OCI-LY1 (cell line): ENCODE data around the gene CPD.

Source experiments
- H2AFZ ChIP-seq: fragments of 200-600 bp; sonication (generic), shearing (Covaris generic); 2 replicates; pipeline ENCODE4 v1.6.0; 2014; ENCODE audit warnings: antibody characterized with exemption, mild to moderate bottlenecking, low read length
- H3F3A ChIP-seq: fragments of 200-600 bp; sonication (generic), shearing (Covaris generic); 2 replicates; pipeline ENCODE4 v1.6.0; 2014; ENCODE audit warnings: mild to moderate bottlenecking, antibody characterized with exemption, low read length, moderate library complexity; ENCODE audit not compliant: insufficient read depth
- H3K27ac ChIP-seq: fragments of 200-600 bp; sonication (generic); 2 replicates; pipeline ENCODE4 v1.5.1; 2014; ENCODE audit warnings: low read length, mixed run types, mild to moderate bottlenecking, low read depth; ENCODE audit not compliant: poor library complexity, severe bottlenecking
- H3K27me3 ChIP-seq: fragments of 200-600 bp; sonication (generic); 2 replicates; pipeline ENCODE4 v1.6.0; 2014; ENCODE audit warnings: antibody characterized with exemption, mild to moderate bottlenecking, low read length, moderate library complexity; ENCODE audit not compliant: insufficient read depth
- H3K36me3 ChIP-seq: fragments of 200-600 bp; sonication (generic); 2 replicates; pipeline ENCODE4 v1.6.1; 2014; ENCODE audit warnings: mild to moderate bottlenecking, antibody characterized with exemption, low read length, moderate library complexity, mixed read lengths; ENCODE audit not compliant: insufficient read depth
- H3K4me1 ChIP-seq: fragments of 200-600 bp; sonication (generic); 2 replicates; pipeline ENCODE4 v1.5.1; 2014; ENCODE audit warnings: mild to moderate bottlenecking, low read length, moderate library complexity; ENCODE audit not compliant: insufficient read depth, severe bottlenecking
- H3K4me2 ChIP-seq: fragments of 200-600 bp; sonication (generic), shearing (Covaris generic); 2 replicates; pipeline ENCODE4 v1.6.1; 2014; ENCODE audit warnings: low read length
- H3K4me3 ChIP-seq: fragments of 200-600 bp; sonication (generic); 2 replicates; pipeline ENCODE4 v1.5.1; 2014; ENCODE audit warnings: low read length, low read depth, mild to moderate bottlenecking, mixed read lengths; ENCODE audit not compliant: poor library complexity, severe bottlenecking
- H3K79me2 ChIP-seq: fragments of 200-600 bp; shearing (Covaris generic); 2 replicates; pipeline ENCODE4 v1.6.1; 2016; ENCODE audit warnings: mixed run types, low read length, mixed read lengths; ENCODE audit not compliant: insufficient read depth
- H3K9ac ChIP-seq: fragments of 200-600 bp; sonication (generic), shearing (Covaris generic); 2 replicates; pipeline ENCODE4 v1.6.1; 2014; ENCODE audit warnings: mild to moderate bottlenecking, low read length, mixed read lengths
- H3K9me2 ChIP-seq: fragments of 200-600 bp; sonication (generic), shearing (Covaris generic); 2 replicates; pipeline ENCODE4 v1.6.1; 2014; ENCODE audit warnings: low read depth, mild to moderate bottlenecking, low read length, mixed read lengths
- H3K9me3 ChIP-seq: fragments of 200-600 bp; shearing (Covaris generic); 2 replicates; pipeline ENCODE4 v1.6.1; 2014; ENCODE audit warnings: low read length, mixed read lengths
- H4K20me1 ChIP-seq: fragments of 200-600 bp; sonication (generic), shearing (Covaris generic); 2 replicates; pipeline ENCODE4 v1.6.0; 2016; ENCODE audit warnings: mild to moderate bottlenecking, low read length; ENCODE audit not compliant: insufficient read depth
- EZH2 ChIP-seq: fragments of 200-600 bp; sonication (generic), shearing (Covaris generic); IDR thresholded peaks from 2 replicates; pipeline ENCODE4 v1.8.0; 2017; ENCODE audit warnings: borderline replicate concordance, mixed run types, mild to moderate bottlenecking, antibody characterized with exemption, low read length, moderate library complexity, mixed read lengths
- TF ChIP-seq, protein P1 (sequence below): fragments of 200-600 bp; sonication (generic), shearing (Covaris generic); IDR thresholded peaks from 2 replicates; pipeline ENCODE4 v1.5.1; 2017; ENCODE audit warnings: mild to moderate bottlenecking, antibody characterized with exemption, low read length, moderate library complexity, mixed read lengths

The CPD gene

DNA sequence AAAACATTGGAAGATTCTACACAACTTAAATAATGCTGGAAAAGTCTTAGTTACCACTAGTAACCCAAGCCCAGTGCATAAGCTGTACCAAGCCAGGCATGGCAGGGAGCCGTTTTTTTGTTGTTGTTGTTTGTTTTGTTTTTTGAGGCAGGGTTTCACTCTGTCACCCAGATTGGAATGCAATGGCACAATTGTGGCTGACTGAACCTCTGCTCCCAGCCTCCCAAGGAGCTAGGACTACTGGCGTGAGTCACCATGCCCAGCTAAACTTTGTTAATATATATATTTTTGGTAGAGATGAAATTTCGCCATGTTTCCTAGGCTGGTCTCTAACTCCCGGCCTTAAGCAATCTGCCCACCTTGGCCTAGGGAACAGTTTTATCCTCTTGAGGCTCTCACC is 44.3 kb upstream of the CPD start:
- no peak overlapping the region for H3K4me3 ChIP-seq
- H3K9me3 ChIP-seq = no peaks in the 10 kb centered on the region
- no peaks in the 10 kb centered on the region for H3K79me2 ChIP-seq
- H3K9ac ChIP-seq = no peak overlapping the region
- H3K36me3 ChIP-seq = no peaks in the 10 kb centered on the region
- H3K27ac ChIP-seq = no peak overlapping the region
- no peaks in the 10 kb centered on the region for H4K20me1 ChIP-seq
- no peaks in the 10 kb centered on the region for H3F3A ChIP-seq
- H3K27me3 ChIP-seq = no peaks in the 10 kb centered on the region
- H2AFZ ChIP-seq = no peak overlapping the region
- H3K4me2 ChIP-seq = no peak overlapping the region
- H3K9me2 ChIP-seq = no peaks in the 10 kb centered on the region
- peaks cover 33% of the 10 kb centered on the region for H3K4me1 ChIP-seq
- TF ChIP-seq EZH2 = no peak
- TF ChIP-seq, protein P1, sequence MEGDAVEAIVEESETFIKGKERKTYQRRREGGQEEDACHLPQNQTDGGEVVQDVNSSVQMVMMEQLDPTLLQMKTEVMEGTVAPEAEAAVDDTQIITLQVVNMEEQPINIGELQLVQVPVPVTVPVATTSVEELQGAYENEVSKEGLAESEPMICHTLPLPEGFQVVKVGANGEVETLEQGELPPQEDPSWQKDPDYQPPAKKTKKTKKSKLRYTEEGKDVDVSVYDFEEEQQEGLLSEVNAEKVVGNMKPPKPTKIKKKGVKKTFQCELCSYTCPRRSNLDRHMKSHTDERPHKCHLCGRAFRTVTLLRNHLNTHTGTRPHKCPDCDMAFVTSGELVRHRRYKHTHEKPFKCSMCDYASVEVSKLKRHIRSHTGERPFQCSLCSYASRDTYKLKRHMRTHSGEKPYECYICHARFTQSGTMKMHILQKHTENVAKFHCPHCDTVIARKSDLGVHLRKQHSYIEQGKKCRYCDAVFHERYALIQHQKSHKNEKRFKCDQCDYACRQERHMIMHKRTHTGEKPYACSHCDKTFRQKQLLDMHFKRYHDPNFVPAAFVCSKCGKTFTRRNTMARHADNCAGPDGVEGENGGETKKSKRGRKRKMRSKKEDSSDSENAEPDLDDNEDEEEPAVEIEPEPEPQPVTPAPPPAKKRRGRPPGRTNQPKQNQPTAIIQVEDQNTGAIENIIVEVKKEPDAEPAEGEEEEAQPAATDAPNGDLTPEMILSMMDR = no peak

DNA sequence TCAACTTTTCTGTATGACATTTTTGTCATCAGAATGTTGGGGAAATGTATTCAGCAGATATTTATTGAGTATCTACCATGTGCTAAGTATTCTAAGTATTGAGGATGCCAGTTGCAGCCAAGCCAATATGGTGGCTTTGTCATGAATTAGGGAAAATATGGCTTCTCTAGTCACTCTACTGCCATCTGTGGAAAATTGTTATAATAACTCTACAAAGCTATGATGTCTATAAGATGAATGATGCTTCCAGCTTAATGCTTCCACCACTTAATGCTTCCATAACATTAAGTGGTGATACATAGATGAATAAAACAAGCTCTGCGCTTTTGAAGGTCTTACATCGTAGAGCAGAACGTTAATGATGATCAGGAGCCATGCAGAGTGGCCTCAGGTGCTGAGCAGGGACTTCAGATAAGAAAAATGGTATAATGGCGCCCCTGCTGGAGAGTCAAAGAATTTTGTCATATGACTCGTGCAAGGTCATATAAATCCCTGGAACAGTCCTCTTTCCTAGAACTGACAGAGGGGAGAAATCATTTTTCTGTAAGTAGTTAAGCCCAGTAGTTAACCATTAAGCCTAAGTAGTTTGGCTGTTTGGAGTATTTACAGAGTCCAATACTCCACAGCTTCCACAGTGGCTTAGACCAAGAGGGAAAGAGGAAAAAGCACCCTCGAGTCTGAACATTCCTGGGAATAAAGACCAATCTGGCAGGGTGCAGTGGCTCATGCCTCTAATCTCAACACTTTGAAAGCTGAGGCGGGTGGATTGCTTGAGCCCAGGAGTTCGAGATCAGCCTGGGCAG is 42.2 kb upstream of the CPD start:
- H4K20me1 ChIP-seq = no peaks in the 10 kb centered on the region
- no peak overlapping the region for H3K4me3 ChIP-seq
- H3K27me3 ChIP-seq = no peaks in the 10 kb centered on the region
- H3K9me3 ChIP-seq = no peaks in the 10 kb centered on the region
- no peaks in the 10 kb centered on the region for H3K9me2 ChIP-seq
- H2AFZ ChIP-seq = 0 out of 2 replicates have a peak overlapping the region, but pooled peaks have one; percentile 60
- TF ChIP-seq, protein P1 = peak; percentile 96
- TF ChIP-seq EZH2 = no peak
- no peak overlapping the region for H3K27ac ChIP-seq
- no peak overlapping the region for H3K9ac ChIP-seq
- H3K4me1 ChIP-seq = peaks cover 38% of the 10 kb centered on the region
- no peaks in the 10 kb centered on the region for H3K36me3 ChIP-seq
- no peaks in the 10 kb centered on the region for H3F3A ChIP-seq
- H3K4me2 ChIP-seq = peak overlapping the region; percentile 55; the same call in 1 of the 2 replicates
- H3K79me2 ChIP-seq = no peaks in the 10 kb centered on the region

DNA sequence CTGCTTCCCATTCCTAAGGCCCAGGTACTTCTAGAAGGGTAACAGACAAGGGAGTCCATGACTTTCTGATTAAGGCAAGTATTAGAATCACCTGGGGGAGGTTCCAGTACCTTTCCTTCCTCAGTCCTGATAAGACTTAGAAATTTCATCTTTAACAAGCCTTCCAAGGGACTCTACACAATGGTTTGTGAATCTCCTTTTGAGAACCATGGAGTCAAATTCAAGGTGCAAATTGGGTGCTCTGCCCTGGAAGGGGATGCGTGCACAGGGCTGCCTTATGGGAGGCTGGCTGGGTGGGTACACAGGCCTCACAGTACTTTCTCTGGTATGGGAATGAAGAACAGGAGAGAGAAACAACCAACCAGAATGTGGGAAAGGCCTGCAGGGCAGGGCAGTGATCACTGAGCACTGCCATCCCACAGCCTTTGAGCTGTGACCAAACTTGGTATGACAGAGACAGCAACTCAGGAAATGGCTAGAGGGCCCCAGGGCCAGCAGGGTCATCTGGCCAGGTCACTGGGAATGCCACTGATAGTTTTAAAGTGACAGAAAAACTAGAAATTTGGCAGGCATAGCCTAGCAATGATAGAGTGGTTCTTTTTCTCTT is 41.2 kb upstream of the CPD start:
- Histone ChIP-seq H3F3A (no peaks in the 10 kb centered on the region), H3K4me2 (no peak overlapping the region), H3K27me3 (no peaks in the 10 kb centered on the region), H3K79me2 (no peaks in the 10 kb centered on the region), H3K9ac (no peak overlapping the region), H3K9me3 (no peaks in the 10 kb centered on the region), H3K9me2 (no peaks in the 10 kb centered on the region), H3K4me3 (no peak overlapping the region), H4K20me1 (no peaks in the 10 kb centered on the region), H3K27ac (no peak overlapping the region), H3K36me3 (no peaks in the 10 kb centered on the region), H3K4me1 (peaks cover 29% of the 10 kb centered on the region), H2AFZ (no peak overlapping the region)
- TF ChIP-seq, protein P1 = no peak
- TF ChIP-seq EZH2 = no peak
